ENCODE results near the gene ZNF280D. TPM values are rescaled to one million over a fixed set of nuclear protein-coding genes. Genes with fewer than 3 reads are reported as not detected.

The ZNF280D gene
- total RNA-seq, 1 experiment from 2014 or later, result 25.3 TPM

DNA sequence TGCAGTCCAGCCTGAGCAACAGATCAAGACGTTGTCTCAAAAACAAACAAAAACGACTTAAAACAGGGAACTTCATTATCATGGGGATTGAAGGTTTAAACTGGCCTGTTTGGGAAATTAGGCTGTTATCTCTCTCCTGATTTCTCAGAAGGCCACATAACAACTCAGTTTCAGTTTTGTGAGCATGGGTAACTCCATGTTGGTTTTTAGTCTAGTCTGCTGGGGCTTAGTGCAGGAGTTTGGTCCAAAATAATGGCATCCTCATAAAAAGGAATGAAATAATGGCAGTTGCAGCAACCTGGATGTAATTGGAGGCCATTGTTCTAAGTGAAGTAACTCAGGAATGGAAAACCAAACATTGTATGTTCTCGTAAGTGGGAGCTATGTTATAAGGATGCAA is 2.3 kb upstream of the ZNF280D start:
- no TSS peak for BruUV-seq (replicated peaks)
- H3K36me3 ChIP-seq (ENCODE audit: control insufficient read depth in 1 of 2, insufficient read depth in 2 of 2, low read length in 2 of 2), result no peaks in the 10 kb centered on the region
- no peaks in the 10 kb centered on the region for H3K9me3 ChIP-seq (ENCODE audit: control insufficient read depth in 1 of 2, insufficient read depth in 1 of 2, low read depth in 1 of 2, low read length in 2 of 2)
- intact Hi-C loops (cut with micrococcal nuclease), result no loop called here
- peaks cover 7 to 16% of the 10 kb centered on the region in 2 experiments for H3K4me1 ChIP-seq (ENCODE audit: control insufficient read depth in 1 of 2, insufficient read depth in 2 of 2, low read length in 2 of 2)
- H3K4me3 ChIP-seq (replicated peaks in 1 of 2; ENCODE audit: low read depth in 1 of 2, low read length in 2 of 2), result no peak overlapping the region
- no peaks in the 10 kb centered on the region for H3K27me3 ChIP-seq (ENCODE audit: insufficient read depth, low read length)
- no peak overlapping the region for H3K4me2 ChIP-seq (ENCODE audit: low read length)
- no peak overlapping the region for H3K27ac ChIP-seq (ENCODE audit: low read depth, low read length)
- peaks cover 24% of the 10 kb centered on the region for H3K79me2 ChIP-seq (ENCODE audit: insufficient read depth, low read length)
- no peaks in the 10 kb centered on the region for H3K9me2 ChIP-seq (ENCODE audit: insufficient read depth)
- no peaks in the 10 kb centered on the region for H4K20me1 ChIP-seq (ENCODE audit: insufficient read depth)
- H2AFZ ChIP-seq (ENCODE audit: low read depth, low read length, poor library complexity, severe bottlenecking), result no peak overlapping the region
- POLR2A ChIA-PET, result no interaction called here
- H3K9ac ChIP-seq (ENCODE audit: low read length), result no peak overlapping the region
- CTCF ChIA-PET, result no interaction called here
- ATAC-seq (no peak), DNase-seq (ENCODE audit: low read depth, low spot score) (no peak)
- RAD21 ChIA-PET (ENCODE audit: low non-redundant PET in 1 of 2, low total read pairs in 2 of 2, uncharacterized antibody in 2 of 2, unreplicated experiment in 2 of 2), result no interaction called here
- TF ChIP-seq SP1 (IDR thresholded peaks at IDR 0.05; ENCODE audit: low read depth) (no peak), RAD21 (IDR thresholded peaks at IDR 0.05; ENCODE audit: low read depth) (no peak), CBX3 (IDR thresholded peaks at IDR 0.05; ENCODE audit: low read depth) (no peak), POLR2AphosphoS5 (IDR thresholded peaks at IDR 0.05; ENCODE audit: low read depth, low read length) (no peak), CEBPB (IDR thresholded peaks at IDR 0.05; ENCODE audit: low read depth) (no peak), ZNF274 (IDR thresholded peaks at IDR 0.05; ENCODE audit: low read depth, low read length) (no peak), POLR2A (IDR thresholded peaks at IDR 0.05; ENCODE audit: borderline replicate concordance, extremely low read depth, insufficient read depth, insufficient read length) (no peak), EGR1 (IDR thresholded peaks at IDR 0.05; ENCODE audit: low read depth) (no peak), TCF7L2 (IDR thresholded peaks at IDR 0.05; ENCODE audit: borderline replicate concordance, extremely low read depth, insufficient read depth, insufficient read length) (no peak), JUND (IDR thresholded peaks at IDR 0.05) (no peak), SRF (IDR thresholded peaks at IDR 0.05; ENCODE audit: low read depth) (no peak), EZH2 (IDR thresholded peaks at IDR 0.05) (no peak), SIN3A (IDR thresholded peaks at IDR 0.05; ENCODE audit: low read depth) (no peak), ZFX (IDR thresholded peaks at IDR 0.05) (no peak)
- TF ChIP-seq, protein P1, sequence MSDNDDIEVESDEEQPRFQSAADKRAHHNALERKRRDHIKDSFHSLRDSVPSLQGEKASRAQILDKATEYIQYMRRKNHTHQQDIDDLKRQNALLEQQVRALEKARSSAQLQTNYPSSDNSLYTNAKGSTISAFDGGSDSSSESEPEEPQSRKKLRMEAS (IDR thresholded peaks at IDR 0.05), result no peak
- TF ChIP-seq, protein P2, sequence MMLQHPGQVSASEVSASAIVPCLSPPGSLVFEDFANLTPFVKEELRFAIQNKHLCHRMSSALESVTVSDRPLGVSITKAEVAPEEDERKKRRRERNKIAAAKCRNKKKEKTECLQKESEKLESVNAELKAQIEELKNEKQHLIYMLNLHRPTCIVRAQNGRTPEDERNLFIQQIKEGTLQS (IDR thresholded peaks at IDR 0.05), result no peak
